NCI-H2171 treated with DMSO at 0.1 percent for 48 hours (cell line): ENCODE results near the gene CPT1A.

Experiments used
- DNase-seq: peaks from one replicate; lab custom pipeline; 2025; lab: John Stamatoyannopoulos, UW

Gene CPT1A

GRCh38 chr11:68756171-68756766, 85.4 kb downstream of the CPT1A start:
- no peak for DNase-seq

GRCh38 chr11:68753300-68753699, 88.4 kb downstream of the CPT1A start:
- DNase-seq = no peak

- DNase-seq = peak; percentile 64
Observed at GRCh38 chr11:68751331-68751856, 90.3 kb downstream of the CPT1A start, which contains the start of gene TESMIN. TSS of gene TESMIN (minus strand) at chr11:68751520. CDS start at chr11:68750660, 860 bp downstream.

- no peak for DNase-seq
Observed at GRCh38 chr11:68751004-68751325, 90.8 kb downstream of the CPT1A start.

- no peak for DNase-seq
Observed at GRCh38 chr11:68750195-68751003, 91.3 kb downstream of the CPT1A start.

- no peak for DNase-seq
Observed at GRCh38 chr11:68749229-68750123, 92.2 kb downstream of the CPT1A start.

- no peak for DNase-seq
Observed at GRCh38 chr11:68748061-68748460, 93.7 kb downstream of the CPT1A start.

GRCh38 chr11:68743539-68743938, 98.2 kb downstream of the CPT1A start:
- DNase-seq = no peak

- DNase-seq = no peak
Observed at GRCh38 chr11:68741463-68741862, 100.3 kb downstream of the CPT1A start.

GRCh38 chr11:68735646-68736045, 106.1 kb downstream of the CPT1A start:
- no peak for DNase-seq

- DNase-seq = no peak
Observed at GRCh38 chr11:68735125-68735524, 106.6 kb downstream of the CPT1A start.

GRCh38 chr11:68734111-68734510, 107.6 kb downstream of the CPT1A start:
- no peak for DNase-seq

GRCh38 chr11:68727783-68728182, 113.9 kb downstream of the CPT1A start:
- no peak for DNase-seq

GRCh38 chr11:68724293-68724692, 117.4 kb downstream of the CPT1A start:
- DNase-seq = no peak

- no peak for DNase-seq
Observed at GRCh38 chr11:68722143-68722542, 119.6 kb downstream of the CPT1A start.

- no peak for DNase-seq
Observed at GRCh38 chr11:68721075-68721474, 120.6 kb downstream of the CPT1A start.

- no peak for DNase-seq
Observed at GRCh38 chr11:68715456-68716122, 126.1 kb downstream of the CPT1A start.

GRCh38 chr11:68714060-68714856, 127.5 kb downstream of the CPT1A start:
- no peak for DNase-seq

- DNase-seq = no peak
Observed at GRCh38 chr11:68711114-68711513, 130.6 kb downstream of the CPT1A start.

GRCh38 chr11:68710409-68710808, 131.3 kb downstream of the CPT1A start:
- no peak for DNase-seq

- no peak for DNase-seq
Observed at GRCh38 chr11:68709062-68709461, 132.7 kb downstream of the CPT1A start.
